GM19468 (cell line): ENCODE data around the gene ZNF12.
"Not testable (repeated sequence)": the region's sequence is repeated elsewhere in the genome, so short reads cannot be mapped to it uniquely, and the experiment has no call there.

Experiments used
- ATAC-seq: cut with Tn5 transposase; IDR thresholded peaks from one replicate; pipeline ENCODE4 v1.9.1; 2021; ENCODE audit warnings: mild to moderate bottlenecking, moderate library complexity, moderate number of reproducible peaks; ENCODE audit not compliant: unreplicated experiment; ENCODE audit errors: extremely low read depth

ZNF12 gene

DNA sequence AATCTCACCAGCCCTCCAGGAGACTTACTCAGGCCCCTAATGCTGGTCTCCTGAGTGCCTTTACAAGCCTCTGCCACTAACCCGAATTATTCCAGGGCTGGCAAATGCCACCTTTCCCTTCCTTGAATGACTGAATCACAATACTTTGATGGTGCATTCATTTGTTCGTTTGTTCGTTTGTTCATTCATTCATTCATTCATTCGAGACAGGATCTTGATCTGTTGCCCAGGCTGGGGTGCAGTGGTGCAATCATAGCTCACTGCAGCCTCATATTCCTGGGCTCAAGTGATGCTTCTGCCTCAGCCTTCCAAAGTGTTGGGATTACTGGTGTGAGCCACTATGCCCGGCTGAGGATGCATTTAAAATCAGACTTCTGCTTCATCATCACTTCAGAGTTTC is 6.0 kb downstream of the ZNF12 start:
- no peak for ATAC-seq

DNA sequence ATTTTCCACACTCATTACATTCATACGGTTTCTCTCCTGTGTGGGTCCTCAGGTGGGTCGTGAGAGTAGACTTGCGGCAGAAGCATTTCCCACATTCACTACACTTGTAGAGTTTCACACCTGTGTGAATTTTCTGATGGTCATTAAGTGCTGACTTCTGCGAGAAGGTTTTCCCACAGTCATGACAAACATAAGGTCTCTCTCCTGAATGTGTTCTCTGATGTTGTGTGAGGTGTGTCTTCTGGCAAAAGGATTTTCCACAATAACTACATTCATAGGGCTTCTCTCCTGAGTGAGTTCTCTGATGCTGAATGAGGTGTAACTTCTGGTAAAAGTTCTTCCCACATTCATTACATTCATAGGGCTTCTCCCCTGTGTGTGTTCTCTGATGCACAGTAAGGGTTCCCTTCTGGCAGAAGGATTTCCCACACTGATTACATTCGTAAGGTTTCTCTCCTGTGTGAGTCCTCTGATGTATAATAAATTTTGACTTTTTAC is 15.1 kb downstream of the ZNF12 start:
- no peak for ATAC-seq

DNA sequence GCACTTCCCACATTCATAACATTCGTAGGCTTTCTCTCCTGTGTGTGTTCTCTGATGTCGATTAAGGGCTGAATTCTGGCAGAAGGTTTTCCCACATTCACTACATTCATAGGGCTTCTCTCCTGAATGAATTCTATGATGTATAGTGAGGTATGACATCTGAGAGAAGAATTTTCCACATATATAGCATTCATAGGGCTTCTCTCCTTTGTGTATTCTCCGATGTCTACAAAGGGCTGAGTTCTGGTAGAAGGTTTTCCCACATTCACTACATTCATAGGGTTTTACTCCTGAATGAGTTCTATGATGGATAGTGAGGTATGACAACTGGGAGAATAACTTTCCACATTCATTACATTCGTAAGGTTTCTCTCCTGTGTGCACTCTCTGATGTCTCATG is 15.6 kb downstream of the ZNF12 start:
- no peak for ATAC-seq

DNA sequence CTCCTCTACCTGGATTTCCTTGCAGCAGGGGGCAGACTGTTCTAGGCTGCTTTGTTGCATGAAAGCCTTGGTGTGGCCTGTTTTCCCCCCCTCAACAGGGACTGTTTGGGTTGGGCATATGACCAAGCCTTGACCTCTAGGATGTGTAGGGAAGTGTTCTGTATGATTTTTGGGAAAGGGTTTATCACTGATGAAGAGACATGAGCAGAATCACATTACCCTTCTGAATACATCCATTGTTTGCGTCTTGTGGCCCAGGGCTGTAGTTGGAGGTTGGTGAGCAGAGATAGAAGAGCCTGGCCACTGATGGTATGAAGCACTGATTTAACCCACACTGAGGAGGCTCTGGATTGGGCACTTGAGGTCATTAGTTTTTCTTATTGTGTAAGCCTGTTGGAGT is 26.6 kb downstream of the ZNF12 start:
- ATAC-seq = no peak

DNA sequence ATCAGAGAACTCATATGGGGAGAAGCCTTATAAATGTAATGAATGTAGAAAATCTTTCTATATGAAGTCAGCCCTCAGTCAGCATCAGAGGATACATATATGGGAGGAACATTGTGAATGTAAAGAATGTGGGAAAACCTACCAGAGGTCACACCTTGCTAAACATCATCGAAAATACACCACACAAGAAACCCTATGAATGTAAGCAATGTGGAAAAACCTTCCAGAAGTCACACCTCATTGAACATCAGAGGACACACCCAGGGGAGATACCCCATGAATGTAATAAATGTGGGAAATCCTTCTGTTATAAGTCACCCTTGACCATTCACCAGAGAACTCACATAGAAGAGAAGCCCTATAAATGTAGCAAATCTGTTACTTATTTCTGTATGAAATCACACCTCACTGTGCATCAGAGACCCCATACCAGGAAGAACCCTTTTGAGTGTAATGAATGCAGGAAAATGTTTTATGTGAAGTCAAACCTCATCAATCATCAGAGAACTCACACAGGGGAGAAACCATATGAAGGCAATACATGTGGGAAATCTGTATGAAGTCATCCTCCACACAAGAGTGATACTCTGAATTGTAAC is 30.8 kb downstream of the ZNF12 start:
- ATAC-seq = no peak

DNA sequence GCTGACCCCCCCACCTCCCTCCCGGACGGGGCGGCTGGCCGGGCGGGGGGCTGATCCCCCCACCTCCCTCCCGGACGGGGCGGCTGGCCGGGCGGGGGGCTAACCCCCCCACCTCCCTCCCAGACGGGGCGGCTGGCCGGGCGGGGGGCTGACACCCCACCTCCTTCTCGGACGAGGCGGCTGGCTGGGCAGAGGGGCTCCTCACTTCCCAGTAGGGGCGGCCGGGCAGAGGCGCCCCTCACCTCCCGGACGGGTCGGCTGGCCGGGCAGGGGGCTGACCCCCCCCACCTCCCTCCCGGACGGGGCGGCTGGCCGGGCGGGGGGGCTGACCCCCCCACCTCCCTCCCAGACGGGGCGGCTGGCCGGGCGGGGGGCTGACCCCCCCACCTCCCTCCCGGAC is 35.9 kb downstream of the ZNF12 start:
- ATAC-seq = not testable (repeated sequence)

DNA sequence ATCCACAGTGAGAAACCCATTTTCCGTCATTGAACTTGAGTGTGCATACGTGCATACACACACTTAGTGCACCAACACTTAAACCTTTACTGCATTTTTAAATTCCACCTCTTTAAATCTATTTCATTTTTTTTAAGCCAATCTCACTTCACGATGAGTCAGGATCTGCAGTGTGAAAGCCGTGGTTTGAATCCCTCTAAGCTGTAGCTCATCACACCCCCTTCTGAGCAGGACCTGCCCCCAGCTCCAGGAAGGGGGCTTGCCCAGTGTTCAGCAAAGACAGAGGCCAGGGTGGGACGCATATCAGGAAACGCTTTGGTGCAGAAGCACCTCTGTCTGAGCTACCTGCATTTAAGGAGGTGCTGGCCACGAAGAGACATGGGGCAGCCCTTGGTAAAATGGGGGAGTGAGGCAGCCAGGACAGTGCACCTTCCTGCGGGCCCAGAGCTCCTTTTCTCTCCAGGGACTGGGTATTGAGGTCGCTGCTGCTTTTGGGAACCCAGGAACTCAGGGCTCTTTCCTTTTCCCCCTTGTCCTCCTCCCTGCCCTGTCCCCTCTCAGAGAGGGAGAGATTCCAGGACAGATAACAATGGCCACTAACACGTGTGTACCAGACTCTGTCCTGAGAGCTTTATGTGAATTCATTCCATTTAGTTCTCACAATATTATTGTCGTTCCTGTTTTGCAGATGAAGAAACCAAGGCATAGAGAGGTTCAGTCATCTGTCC is 48.0 kb downstream of the ZNF12 start:
- ATAC-seq = no peak

DNA sequence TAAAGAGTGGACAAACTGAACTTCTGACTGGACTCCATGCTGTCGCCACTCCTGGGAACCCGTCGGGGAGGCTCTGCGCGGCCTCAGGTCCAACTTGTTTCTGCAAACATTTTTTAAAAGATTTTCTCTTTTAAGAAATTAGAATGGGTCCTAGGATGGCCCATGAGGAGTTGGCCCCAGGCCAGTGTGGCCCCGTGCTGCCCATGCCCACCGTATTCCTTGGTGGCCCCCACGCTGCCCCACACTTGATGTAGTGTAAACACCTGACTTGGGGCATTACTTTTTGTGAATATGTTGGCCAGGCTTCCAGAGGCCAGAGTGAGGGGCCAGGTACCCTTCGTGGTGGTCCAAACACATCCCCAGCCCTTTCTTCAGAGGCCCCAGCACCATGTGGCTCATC is 50.3 kb downstream of the ZNF12 start:
- no peak for ATAC-seq

DNA sequence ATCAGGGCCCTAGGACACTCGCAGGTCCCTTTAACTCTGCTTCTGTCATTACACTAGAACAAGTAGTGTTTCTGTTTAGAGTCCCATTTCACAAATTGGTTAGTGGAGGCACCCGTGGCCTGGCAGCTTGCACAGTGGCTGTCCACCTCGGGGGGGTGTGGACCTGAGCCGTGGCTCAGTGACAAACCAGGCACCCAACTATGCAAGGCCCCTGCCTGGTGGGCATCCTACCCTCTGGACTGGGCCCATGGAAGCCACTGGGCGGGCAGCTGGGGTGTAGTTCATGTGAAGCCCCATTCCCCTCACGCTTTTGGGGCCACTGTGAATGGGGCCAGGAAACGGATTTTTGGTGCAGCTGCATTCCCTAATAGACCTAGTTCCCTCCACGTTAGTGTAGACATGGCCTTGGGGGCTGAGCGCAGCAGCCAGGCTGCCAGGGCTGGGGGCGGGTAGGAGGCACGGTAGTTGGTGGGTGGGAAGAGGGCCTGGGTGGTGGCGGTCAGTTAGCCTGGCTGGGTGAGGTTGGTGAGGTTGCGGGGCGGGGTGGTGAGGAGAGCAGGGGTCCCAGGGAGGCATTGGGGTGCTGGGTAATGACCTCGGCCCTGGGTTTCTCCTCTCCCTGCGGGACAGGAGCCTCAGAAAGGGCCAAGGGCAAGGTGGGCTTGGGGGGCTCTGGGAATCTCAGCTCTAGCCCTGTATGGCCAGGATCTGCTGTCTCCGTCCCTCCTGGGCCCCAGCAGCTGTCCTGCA is 50.9 kb downstream of the ZNF12 start:
- ATAC-seq = no peak

DNA sequence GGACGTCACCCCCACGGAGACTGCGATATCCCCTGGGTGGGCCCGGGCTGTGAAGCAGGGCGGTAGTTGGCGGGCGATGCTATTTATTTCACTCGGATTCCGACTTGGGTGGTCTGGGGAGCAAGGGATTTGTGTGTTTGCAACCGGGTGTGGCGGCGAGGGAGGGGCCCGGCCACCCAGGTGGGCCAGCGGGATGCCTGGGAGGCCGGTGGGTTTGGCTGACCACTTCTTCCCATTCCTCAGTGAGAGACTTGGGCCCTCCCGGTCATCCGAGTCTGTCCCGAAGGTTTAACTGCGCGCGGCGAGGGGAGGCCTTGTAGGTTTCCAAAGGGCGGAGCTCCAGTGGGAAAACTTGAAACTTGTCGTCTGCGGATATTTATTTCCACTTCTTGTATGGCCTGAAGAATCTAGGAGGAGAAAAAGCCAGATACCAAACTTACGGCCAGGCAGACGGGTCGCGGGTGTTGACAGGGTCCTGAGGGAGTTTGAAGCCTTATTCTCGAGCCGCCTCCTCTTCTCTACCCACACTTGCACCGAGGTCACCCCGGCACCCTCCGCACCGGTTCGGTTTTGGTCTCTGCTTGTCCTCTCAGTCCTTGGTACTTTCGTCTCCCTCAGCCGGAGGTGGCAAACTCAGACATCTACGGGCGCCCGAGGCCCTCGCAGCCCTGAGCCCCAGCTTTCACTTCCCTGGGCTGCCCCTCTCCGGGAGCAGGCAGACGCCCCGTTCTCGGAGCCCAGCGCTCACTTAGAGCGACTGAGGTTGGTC is 51.7 kb downstream of the ZNF12 start:
- no peak for ATAC-seq

DNA sequence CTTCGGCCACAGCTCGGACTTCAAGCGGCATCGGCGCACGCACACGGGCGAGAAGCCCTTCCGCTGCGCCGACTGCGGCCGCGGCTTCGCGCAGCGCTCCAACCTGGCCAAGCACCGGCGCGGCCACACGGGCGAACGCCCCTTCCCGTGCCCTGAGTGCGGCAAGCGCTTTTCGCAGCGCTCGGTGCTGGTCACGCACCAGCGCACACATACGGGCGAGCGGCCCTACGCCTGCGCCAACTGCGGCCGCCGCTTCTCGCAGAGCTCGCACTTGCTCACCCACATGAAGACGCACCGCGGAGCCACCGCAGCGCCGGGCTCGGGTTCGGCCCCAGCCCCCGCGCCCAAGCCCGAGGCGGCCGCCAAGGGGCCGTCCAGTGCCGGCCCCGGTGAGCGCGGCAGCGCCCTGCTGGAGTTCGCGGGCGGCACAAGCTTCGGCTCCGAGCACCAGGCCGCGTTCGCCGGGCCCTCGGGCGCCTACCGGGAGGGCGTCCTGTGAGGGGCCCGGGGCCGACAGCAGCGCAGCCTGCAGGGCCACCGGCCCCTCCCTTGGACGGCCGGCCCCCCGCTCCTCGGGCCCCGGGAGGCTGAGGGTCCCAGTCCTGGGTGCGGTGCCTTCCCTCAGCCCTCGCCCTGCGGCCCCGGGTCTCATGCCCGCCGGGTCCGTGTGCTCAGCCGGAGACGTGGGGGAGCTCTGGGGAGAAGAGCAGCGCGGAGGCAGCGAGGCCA is 52.5 kb downstream of the ZNF12 start:
- ATAC-seq = no peak

DNA sequence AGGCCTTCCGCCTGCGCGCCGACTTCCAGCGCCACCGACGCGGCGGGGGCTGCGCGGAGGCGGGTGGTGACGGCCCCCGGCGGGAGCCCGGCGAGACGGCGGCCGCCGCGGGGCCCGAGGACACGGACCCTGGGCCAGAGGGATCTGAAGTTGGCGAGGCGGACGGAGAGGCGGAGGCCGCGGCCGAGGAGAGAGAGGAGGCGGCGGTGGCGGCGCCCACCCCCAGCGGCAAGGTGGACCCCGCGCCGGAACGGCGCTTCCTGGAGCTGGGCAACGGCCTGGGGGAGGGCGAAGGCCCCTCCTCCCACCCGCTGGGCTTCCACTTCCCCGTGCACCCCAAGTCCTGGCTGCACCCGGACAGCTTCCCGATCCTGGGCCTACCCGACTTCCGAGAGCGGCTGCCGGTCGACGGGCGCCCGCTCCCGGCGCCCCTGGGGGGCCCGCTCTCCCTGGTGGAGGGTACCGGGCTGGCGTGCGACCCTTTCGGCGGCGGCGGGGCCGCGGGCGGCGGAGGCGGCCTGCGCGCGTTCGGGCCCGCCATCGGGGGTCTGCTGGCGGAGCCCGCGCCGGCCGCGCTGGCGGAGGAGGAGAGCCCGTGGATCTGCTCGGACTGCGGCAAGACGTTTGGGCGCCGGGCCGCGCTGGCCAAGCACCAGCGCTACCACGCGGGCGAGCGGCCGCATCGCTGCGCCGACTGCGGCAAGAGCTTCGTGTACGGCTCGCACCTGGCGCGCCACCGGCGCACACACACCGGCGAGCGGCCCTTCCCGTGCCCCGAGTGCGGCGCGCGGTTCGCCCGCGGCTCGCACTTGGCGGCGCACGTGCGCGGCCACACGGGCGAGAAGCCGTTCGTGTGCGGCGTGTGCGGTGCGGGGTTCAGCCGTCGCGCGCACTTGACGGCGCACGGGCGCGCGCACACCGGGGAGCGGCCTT is 53.4 kb downstream of the ZNF12 start:
- ATAC-seq = no peak

DNA sequence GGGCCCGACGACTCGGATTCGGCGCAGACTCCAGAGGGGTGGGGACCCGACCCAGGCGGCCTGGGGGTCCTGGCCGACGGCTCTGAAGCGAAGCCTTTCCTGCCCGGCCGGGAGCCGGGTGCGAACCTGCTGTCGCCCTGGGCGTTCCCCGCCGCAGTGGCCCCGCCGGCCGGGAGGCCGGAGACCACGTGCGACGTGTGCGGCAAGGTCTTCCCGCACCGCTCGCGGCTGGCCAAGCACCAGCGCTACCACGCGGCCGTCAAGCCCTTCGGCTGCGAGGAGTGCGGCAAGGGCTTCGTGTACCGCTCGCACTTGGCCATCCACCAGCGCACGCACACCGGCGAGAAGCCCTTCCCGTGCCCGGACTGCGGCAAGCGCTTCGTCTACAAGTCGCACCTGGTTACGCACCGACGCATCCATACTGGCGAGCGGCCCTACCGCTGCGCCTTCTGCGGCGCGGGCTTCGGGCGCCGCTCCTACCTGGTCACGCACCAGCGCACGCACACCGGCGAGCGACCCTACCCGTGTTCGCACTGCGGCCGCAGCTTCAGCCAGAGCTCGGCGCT is 54.2 kb downstream of the ZNF12 start:
- no peak for ATAC-seq

DNA sequence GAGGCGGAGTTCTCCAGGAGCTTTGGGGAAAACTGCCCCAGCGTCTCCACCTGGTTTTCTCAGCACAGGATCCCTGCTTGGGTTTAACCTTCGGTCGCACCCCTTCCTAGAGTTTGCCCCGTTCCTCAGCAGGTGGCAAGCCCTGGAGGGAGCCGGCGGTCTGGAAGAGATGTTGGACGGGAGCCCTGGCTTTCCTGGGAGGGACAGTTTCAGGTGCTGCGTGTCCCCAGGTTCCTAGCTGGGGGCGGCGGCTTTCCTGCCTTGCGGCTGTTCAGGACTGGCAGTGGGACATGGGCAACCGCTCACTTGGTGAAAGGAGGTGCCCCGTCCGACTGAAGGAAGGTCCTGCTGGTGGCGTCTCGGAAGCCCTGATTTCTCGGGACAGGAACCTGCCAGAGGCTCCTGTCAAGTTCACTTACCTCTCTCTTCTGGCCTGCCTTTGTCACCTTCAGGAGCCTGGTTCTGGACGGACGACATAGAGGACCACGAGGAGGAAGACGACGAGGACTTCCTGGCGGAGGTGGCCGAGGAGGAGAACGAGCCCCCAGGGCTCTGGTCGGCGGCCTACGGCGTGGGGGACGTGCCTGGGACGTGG is 54.8 kb downstream of the ZNF12 start:
- ATAC-seq = no peak

DNA sequence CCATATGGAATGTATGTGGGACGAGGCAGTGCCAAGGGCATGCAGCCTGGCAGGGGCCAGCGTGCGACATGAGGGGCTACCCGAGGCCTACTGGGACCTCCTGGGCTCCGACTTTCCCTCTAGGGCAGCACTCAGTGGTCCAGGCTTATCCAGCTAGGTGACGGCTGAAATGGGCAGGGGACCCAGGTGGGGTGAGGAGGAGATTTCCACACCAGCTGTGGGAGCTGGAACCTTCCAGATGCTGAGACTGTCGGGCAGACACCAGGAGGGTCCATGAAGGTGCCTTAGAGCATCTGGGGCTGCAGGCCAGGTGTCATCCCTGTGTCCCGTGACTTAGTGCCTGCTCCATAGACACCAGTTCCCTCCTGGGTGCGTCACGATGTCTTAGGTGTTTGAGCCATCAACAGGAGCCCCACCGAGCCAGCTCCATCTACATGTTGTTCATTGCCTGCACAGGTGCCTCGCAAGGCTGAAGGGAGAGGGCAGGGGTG is 56.2 kb downstream of the ZNF12 start:
- ATAC-seq = no peak

DNA sequence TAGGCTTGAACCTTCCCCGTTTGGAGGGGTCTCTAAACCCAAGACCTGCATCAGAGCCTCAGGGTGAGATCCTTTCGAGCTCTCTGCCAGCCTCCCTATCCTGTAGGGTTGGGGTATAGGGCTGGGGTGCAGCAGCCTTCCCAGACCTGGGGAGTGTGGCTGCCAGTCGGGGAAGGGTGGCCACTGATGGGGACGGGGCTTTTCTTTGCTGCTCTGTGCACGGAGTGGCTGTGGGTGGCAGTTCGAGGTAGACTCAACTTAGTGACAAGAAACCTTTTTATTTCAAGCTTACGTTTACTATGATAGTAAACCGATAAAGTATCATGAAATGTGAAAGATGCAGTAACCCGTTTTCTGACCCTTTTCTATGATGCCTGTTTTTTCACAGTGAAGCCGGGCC is 56.7 kb downstream of the ZNF12 start:
- ATAC-seq = no peak

DNA sequence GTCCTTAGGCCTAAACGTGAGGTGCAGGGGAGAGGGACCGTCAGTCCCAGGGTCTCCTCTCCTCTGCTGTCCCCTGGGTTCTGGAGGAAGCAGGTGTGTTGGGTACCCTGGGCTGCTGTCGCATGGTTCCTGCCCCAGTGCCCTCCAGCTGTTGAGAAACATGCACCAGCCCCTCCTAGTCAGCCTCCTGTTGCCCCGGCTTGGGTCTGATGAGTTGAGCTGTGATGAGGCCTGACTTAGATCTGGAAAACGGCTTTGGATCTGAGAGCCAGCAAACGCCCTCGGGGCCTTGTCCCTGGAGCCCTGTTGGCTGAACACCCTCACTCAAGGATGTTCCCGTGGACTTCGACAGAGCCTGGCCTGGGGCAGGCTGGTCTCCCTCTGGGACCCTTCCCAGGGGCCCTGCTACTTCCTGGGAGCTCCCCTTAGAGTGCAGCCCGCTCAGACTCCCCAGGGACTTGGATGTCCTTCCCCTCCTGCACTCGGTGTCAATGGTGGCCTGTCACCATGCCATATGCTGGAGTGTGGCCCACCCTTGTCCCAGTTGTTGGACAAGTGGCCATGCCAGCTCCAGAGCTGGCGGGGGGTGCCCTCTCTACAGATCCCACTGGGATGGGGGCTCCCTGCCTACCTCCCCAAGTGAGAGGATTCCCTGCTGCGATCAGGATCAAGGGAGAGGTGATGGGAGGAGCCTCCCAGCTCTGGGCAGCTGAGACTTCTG is 57.3 kb downstream of the ZNF12 start:
- no peak for ATAC-seq

DNA sequence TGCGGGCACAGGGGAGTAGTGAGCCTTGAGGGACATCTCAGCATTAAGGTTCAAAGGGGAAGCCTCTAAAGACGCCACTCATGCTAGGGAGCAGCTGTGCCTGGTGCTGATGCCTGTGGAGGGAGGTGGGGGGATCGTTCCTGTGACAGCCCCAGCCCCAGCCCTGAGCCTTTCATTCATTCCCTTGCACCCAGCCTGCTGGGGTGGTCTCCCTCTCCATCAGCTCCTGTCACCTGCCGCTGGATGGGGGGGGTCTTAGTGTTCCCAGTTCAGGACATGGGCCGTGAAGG is 58.0 kb downstream of the ZNF12 start:
- ATAC-seq = no peak
